Measurements from ENCODE around the gene HRNR. TPM values are rescaled to one million over a fixed set of nuclear protein-coding genes. Genes with fewer than 3 reads are reported as not detected.

The HRNR gene
- total RNA-seq, 4 donors from 2014 or later: not detected

GRCh38 chr1:152198982-152199381 lies 25.0 kb downstream of the HRNR start:
- no peak overlapping the region for H3K27ac ChIP-seq
- no peak for DNase-seq
- H3K4me1 ChIP-seq: no peaks in the 10 kb centered on the region
- H3K4me3 ChIP-seq: no peak overlapping the region
- TF ChIP-seq CTCF (IDR thresholded peaks at IDR 0.05): no peak
- TF ChIP-seq POLR2A (IDR thresholded peaks at IDR 0.05): no peak
- intact Hi-C loops (cut with DNase I; ENCODE audit: low total_unique reads) (no loop called here), in situ Hi-C loops (cut with MboI; ENCODE audit: low pct_ligation_motif_present in 1 of 4, low pct_unique_long_range_greater_than_20kb in 1 of 4, low sequenced_read_pairs in 3 of 4) (loop anchor here in 3 of 4 donors (10.0 to 25.0 kb wide), 2 partner anchors 256 to 263 kb away; no protein-coding TSS in a partner anchor)
- H3K9me3 ChIP-seq: no peaks in the 10 kb centered on the region
- H3K27me3 ChIP-seq: no peaks in the 10 kb centered on the region
- no peaks in the 10 kb centered on the region for H3K36me3 ChIP-seq

- H3K4me1 ChIP-seq: no peaks in the 10 kb centered on the region
- no peaks in the 10 kb centered on the region for H3K36me3 ChIP-seq
- in situ Hi-C loops (cut with MboI; ENCODE audit: low pct_ligation_motif_present in 1 of 4, low pct_unique_long_range_greater_than_20kb in 1 of 4, low sequenced_read_pairs in 3 of 4): loop anchor here in 3 of 4 donors (10.0 to 25.0 kb wide), 2 partner anchors 257 to 265 kb away; no protein-coding TSS in a partner anchor
- H3K4me3 ChIP-seq: no peak overlapping the region
- intact Hi-C loops (cut with DNase I; ENCODE audit: low total_unique reads): no loop called here
- no peak for DNase-seq
- H3K9me3 ChIP-seq: no peaks in the 10 kb centered on the region
- no peaks in the 10 kb centered on the region for H3K27me3 ChIP-seq
- no peak overlapping the region for H3K27ac ChIP-seq
- TF ChIP-seq POLR2A (IDR thresholded peaks at IDR 0.05) (no peak), EP300 (IDR thresholded peaks at IDR 0.05; ENCODE audit: low read depth) (no peak), POLR2AphosphoS5 (IDR thresholded peaks at IDR 0.05) (no peak)
Measured at GRCh38 chr1:152197361-152197941, 26.5 kb downstream of the HRNR start.

- H3K4me1 ChIP-seq: peaks cover 0 to 8% (median 4%) of the 10 kb centered on the region in 4 donors
- intact Hi-C loops (cut with DNase I; ENCODE audit: low total_unique reads) (no loop called here), in situ Hi-C loops (cut with MboI; ENCODE audit: low pct_ligation_motif_present in 1 of 4, low pct_unique_long_range_greater_than_20kb in 1 of 4, low sequenced_read_pairs in 3 of 4) (loop anchor here (5.0 to 25.0 kb wide), 3 partner anchors 263 to 271 kb away; no protein-coding TSS in a partner anchor)
- DNase-seq: no peak
- H3K9me3 ChIP-seq: no peaks in the 10 kb centered on the region
- H3K4me3 ChIP-seq: no peak overlapping the region
- H3K27me3 ChIP-seq: peaks cover 6% of the 10 kb centered on the region
- H3K27ac ChIP-seq: no peak overlapping the region
- no peaks in the 10 kb centered on the region for H3K36me3 ChIP-seq
- TF ChIP-seq POLR2A (IDR thresholded peaks at IDR 0.05): no peak
- TF ChIP-seq CTCF (IDR thresholded peaks at IDR 0.05): no peak
- no peak for TF ChIP-seq EP300 (IDR thresholded peaks at IDR 0.05; ENCODE audit: low read depth)
- no peak for TF ChIP-seq POLR2AphosphoS5 (IDR thresholded peaks at IDR 0.05)
Measured at GRCh38 chr1:152191711-152192110, 32.3 kb downstream of the HRNR start.

- Histone ChIP-seq H3K36me3 (no peaks in the 10 kb centered on the region), H3K27ac (no peak overlapping the region), H3K9me3 (no peaks in the 10 kb centered on the region), H3K4me3 (no peak overlapping the region), H3K27me3 (peaks cover 6% of the 10 kb centered on the region), H3K4me1 (peaks cover 0 to 8% (median 4%) of the 10 kb centered on the region in 4 donors)
- TF ChIP-seq POLR2AphosphoS5 (IDR thresholded peaks at IDR 0.05) (no peak), CTCF (IDR thresholded peaks at IDR 0.05) (no peak), POLR2A (IDR thresholded peaks at IDR 0.05) (no peak), EP300 (IDR thresholded peaks at IDR 0.05; ENCODE audit: low read depth) (no peak)
- DNase-seq: no peak
- intact Hi-C loops (cut with DNase I; ENCODE audit: low total_unique reads) (no loop called here), in situ Hi-C loops (cut with MboI; ENCODE audit: low pct_ligation_motif_present in 1 of 4, low pct_unique_long_range_greater_than_20kb in 1 of 4, low sequenced_read_pairs in 3 of 4) (loop anchor here (5.0 to 25.0 kb wide), 3 partner anchors 264 to 271 kb away; no protein-coding TSS in a partner anchor)
- 79 to 86% methylated on average over 5 of the region's 5 CpGs for WGBS, 2 donors (ENCODE audit: low coverage in 1 of 2)
Measured at GRCh38 chr1:152191260-152191659, 32.7 kb downstream of the HRNR start.

- no peak for TF ChIP-seq POLR2AphosphoS5 (IDR thresholded peaks at IDR 0.05)
- no peak for TF ChIP-seq POLR2A (IDR thresholded peaks at IDR 0.05)
- no peak for TF ChIP-seq EP300 (IDR thresholded peaks at IDR 0.05; ENCODE audit: low read depth)
- TF ChIP-seq CTCF (IDR thresholded peaks at IDR 0.05): no peak
- Histone ChIP-seq H3K36me3 (no peaks in the 10 kb centered on the region), H3K27ac (no peak overlapping the region), H3K4me1 (peaks cover 0 to 8% (median 4%) of the 10 kb centered on the region in 4 donors), H3K27me3 (peaks cover 6% of the 10 kb centered on the region), H3K9me3 (no peaks in the 10 kb centered on the region), H3K4me3 (no peak overlapping the region)
- WGBS, 2 donors (ENCODE audit: low coverage in 1 of 2): 44 to 52% methylated on average over 2 of the region's 2 CpGs
- intact Hi-C loops (cut with DNase I; ENCODE audit: low total_unique reads): no loop called here
- in situ Hi-C loops (cut with MboI; ENCODE audit: low pct_ligation_motif_present in 1 of 4, low pct_unique_long_range_greater_than_20kb in 1 of 4, low sequenced_read_pairs in 3 of 4): loop anchor here (5.0 to 25.0 kb wide), 3 partner anchors 264 to 272 kb away; no protein-coding TSS in a partner anchor
- no peak for DNase-seq
Measured at GRCh38 chr1:152190589-152190988, 33.4 kb downstream of the HRNR start.

Data from transverse colon (tissue), 4 donors.